ENCODE data around the gene CD79A. TPM values are rescaled to one million over a fixed set of nuclear protein-coding genes. Genes with fewer than 3 reads are reported as not detected.

CD79A gene
- total RNA-seq, 1 donor = 0.09 TPM

DNA sequence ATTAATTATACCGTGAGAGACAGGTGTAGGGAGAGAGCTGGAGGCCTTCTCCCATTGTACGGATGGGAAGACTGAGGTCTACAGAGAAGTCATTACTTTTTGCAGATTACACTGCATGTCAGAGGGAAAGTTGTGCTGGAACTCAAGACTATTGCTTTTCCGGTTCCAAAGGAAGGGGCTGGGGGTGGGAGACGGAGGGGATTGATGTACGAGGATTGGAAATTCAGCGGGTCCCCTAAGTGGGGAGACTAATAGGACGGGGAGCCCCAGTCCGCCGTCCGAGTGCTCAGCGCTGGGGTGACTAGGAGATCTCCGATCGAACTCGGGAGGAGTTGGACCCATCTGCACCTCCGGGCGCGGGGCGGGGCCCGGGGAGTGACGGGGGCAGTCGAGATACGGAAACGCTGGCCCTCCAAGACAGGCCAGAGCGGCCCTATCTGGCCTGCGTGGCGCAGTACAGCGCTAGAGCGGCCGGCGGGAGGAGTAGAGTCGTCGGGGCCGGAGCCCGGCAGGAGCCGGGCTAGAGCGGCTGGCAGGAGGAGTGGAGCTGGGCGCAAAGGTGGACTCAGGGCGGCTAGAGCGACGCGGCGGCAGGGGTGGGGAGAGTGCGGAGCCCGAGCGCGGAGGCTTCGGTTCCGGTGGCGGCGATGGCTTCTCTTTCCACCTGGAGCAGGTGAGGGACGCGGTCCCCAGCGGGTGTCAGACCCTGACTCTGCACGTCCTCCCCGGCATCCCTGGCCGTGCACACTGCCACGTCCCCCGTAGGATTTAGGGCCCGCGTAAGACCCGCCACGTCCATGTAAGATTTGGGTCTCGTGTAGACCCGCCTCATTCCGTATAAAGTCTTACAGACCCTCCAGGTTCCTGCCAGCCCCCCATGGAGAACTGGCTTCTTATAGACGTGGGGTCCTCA is 7.0 kb downstream of the CD79A start:
- TF ChIP-seq, protein P1, sequence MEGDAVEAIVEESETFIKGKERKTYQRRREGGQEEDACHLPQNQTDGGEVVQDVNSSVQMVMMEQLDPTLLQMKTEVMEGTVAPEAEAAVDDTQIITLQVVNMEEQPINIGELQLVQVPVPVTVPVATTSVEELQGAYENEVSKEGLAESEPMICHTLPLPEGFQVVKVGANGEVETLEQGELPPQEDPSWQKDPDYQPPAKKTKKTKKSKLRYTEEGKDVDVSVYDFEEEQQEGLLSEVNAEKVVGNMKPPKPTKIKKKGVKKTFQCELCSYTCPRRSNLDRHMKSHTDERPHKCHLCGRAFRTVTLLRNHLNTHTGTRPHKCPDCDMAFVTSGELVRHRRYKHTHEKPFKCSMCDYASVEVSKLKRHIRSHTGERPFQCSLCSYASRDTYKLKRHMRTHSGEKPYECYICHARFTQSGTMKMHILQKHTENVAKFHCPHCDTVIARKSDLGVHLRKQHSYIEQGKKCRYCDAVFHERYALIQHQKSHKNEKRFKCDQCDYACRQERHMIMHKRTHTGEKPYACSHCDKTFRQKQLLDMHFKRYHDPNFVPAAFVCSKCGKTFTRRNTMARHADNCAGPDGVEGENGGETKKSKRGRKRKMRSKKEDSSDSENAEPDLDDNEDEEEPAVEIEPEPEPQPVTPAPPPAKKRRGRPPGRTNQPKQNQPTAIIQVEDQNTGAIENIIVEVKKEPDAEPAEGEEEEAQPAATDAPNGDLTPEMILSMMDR (IDR thresholded peaks at IDR 0.05; ENCODE audit: insufficient read depth, low read length) = peak; percentile 40
- peak; percentile 95 for DNase-seq (ENCODE audit: low read depth)
- H3K4me3 ChIP-seq (ENCODE audit: low read depth, low read length) = peak overlapping the region; percentile 96

DNA sequence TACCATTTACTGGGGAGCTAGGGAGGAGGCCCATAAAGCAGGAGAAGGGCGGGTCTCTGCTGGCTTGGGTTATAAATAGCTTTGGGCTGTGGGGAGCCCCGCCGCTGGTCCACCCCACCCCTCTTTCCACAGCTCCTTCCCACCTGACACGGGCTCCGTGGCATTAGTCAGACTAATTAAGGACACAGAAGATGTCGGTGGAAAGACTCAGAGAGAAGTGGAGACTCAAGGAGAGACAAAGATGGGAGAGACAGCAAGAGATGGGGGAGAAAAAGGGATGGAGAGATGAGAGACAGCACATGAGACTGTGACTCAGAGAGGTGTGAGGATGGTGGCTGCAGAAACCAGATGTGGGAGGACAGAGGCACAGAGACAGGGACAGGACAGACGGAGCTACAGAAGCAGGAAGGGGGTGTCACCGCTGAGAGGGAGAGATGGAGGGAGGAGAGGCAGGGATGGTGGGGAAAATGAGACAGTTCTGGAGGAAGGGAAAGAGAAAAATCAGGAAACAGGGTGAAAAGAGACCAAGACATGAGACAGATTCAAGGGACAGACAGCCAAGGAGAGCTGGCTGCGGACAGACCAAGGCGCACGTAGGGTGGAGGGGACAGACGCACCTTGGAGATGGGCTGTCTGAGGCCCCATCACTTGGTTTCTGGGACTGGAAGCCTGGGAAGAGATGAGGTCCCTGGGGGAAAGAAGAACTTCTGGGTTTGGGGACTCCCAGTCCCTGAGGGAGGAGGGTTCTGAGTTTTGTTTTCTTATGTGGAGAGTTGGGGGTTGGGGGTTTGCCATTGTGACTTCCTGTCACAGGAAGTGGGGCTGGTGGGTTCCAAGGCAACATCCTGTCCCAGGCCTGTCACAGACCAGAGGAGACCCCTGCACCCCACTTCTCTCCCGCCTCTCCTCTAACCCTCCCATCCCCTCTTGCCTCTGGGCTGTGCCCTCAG is 10.0 kb downstream of the CD79A start:
- no peak overlapping the region for H3K4me3 ChIP-seq (ENCODE audit: low read depth, low read length)
- TF ChIP-seq, protein P1 (IDR thresholded peaks at IDR 0.05; ENCODE audit: insufficient read depth, low read length) = no peak
- no peak for DNase-seq (ENCODE audit: low read depth)

DNA sequence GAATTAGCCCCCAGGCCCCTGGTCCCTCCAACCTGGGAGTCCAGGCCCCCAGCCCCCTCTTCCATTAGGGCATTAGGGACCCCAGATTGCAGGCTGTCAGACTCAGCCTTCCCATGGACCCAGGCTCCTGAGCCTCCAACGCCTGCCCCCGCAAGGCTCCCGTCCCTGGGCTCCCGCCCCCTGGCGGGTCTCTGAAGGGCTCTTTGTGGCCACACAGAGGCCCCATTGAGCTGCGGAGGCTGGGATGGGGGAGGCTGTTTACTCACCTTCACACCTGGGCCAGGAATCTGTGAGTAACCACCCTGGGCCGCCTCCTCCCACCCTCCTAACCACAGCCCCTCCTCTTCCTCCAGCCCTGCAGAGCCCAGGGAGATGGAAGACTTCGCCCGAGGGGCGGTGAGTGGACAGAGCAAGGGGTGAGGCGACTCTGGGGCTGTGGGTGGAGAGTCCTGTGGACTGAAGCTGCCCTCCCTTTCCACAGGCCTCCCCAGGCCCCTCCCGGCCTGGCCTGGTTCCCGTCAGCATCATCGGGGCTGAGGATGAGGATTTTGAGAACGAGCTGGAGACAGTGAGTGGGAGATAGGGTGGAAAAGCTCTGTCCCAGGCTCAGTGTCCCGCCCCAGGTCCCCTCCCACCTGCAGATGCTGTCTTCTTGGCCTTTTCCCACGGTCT is 10.8 kb downstream of the CD79A start:
- TF ChIP-seq, protein P1 (IDR thresholded peaks at IDR 0.05; ENCODE audit: insufficient read depth, low read length) = no peak
- DNase-seq (ENCODE audit: low read depth) = no peak
- no peak overlapping the region for H3K4me3 ChIP-seq (ENCODE audit: low read depth, low read length)

DNA sequence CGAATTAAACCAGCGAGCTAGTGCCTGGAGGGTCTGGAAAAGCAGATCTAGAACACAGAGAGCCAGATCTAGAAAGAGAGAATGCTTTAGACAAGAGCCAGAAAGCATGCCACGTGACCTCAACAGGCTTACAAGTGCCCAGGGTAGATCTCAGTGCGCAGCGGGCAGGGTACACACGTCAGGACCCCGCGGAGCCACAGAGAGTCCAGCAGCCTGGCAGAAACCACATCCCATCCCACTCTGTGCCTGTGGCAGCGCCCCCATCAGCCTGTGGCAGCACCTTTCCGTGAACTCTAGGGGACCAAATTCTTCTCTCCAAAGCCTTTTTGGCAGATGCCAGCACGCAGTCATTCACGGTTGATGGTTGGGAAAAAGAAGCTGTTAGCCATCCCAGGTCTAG is 11.8 kb downstream of the CD79A start:
- TF ChIP-seq, protein P1 (IDR thresholded peaks at IDR 0.05; ENCODE audit: insufficient read depth, low read length) = no peak
- no peak overlapping the region for H3K4me3 ChIP-seq (ENCODE audit: low read depth, low read length)
- DNase-seq (ENCODE audit: low read depth) = no peak

DNA sequence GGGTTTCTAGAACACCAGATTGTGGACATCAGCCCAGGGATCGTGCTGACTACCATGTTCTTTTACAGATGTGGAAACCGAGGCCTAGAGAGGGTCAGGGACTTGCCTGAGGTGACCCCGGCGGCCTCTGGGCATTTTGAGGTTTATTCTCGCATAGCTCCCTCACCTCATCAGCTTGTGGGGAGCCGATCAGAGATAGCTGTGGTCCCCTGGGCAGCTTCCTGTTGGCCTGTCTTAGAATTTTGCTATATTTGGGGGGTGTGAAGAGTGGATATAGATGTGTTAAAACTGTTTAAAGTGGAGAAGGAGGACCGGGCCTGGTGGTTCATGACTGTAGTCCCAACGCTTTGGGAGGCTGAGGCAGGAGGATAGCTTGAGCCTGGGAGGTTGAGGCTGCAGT is 12.8 kb downstream of the CD79A start:
- TF ChIP-seq, protein P1 (IDR thresholded peaks at IDR 0.05; ENCODE audit: insufficient read depth, low read length) = no peak
- DNase-seq (ENCODE audit: low read depth) = no peak
- no peak overlapping the region for H3K4me3 ChIP-seq (ENCODE audit: low read depth, low read length)

DNA sequence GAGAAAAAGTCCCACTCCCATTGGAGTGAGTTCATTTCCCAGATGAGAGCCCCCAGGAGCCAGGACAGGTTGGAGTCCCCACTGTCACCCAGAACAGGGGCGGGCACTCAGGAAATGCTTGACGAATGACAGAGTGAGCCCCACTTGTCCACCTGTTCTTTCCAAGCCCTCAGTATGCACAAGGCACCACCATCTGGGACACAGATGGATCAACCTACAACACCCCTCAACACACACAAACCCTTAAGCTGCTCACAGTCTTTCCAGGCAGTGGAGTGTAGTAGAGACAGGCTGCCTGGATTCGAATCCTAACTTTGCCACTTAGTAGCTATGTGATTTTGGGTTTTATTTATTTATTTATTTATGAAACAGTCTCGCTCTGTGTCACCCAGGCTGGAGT is 13.9 kb downstream of the CD79A start:
- TF ChIP-seq, protein P1 (IDR thresholded peaks at IDR 0.05; ENCODE audit: insufficient read depth, low read length) = no peak
- no peak for DNase-seq (ENCODE audit: low read depth)
- H3K4me3 ChIP-seq (ENCODE audit: low read depth, low read length) = no peak overlapping the region

Measured in fibroblast of the aortic adventitia (primary cell).